C4-2B (cell line): ENCODE data around the gene SP3.

ENCODE experiments used
- H3K27ac ChIP-seq: fragments of 450-650 bp; 2 replicates; pipeline ENCODE4 v1.5.1; 2017
- CTCF ChIP-seq: fragments of 450-650 bp; conservative IDR thresholded peaks from 2 replicates; pipeline ENCODE4 v1.5.1; 2017; ENCODE audit warnings: mild to moderate bottlenecking
- ZFX ChIP-seq: fragments of 450-650 bp; IDR thresholded peaks from 2 replicates; pipeline ENCODE4 v1.6.1; 2017

SP3 gene

GRCh38 chr2:173955867-173956266 lies 9.3 kb downstream of the SP3 start:
- TF ChIP-seq CTCF = no peak
- no peak for TF ChIP-seq ZFX
- H3K27ac ChIP-seq = no peak overlapping the region

- TF ChIP-seq CTCF = no peak; the same call in 1 of the 2 replicates
- TF ChIP-seq ZFX = no peak
Observed at GRCh38 chr2:173955004-173955403, 10.2 kb downstream of the SP3 start.

GRCh38 chr2:173953047-173953424 lies 12.1 kb downstream of the SP3 start:
- no peak for TF ChIP-seq ZFX
- no peak for TF ChIP-seq CTCF

More at GRCh38 chr2:173955004-173955403, 10.2 kb downstream of the SP3 start:
- H3K27ac ChIP-seq = no peak overlapping the region

GRCh38 chr2:173952267-173953046 lies 12.7 kb downstream of the SP3 start:
- TF ChIP-seq ZFX (no peak), CTCF (no peak; the same call in 1 of the 2 replicates)
- H3K27ac ChIP-seq = no peak overlapping the region

More at GRCh38 chr2:173953047-173953424, 12.1 kb downstream of the SP3 start:
- no peak overlapping the region for H3K27ac ChIP-seq

GRCh38 chr2:173948842-173949241 lies 16.3 kb downstream of the SP3 start:
- TF ChIP-seq CTCF = no peak
- no peak for TF ChIP-seq ZFX
- no peak overlapping the region for H3K27ac ChIP-seq

- no peak for TF ChIP-seq ZFX
- no peak for TF ChIP-seq CTCF
- H3K27ac ChIP-seq = no peak overlapping the region
Observed at GRCh38 chr2:173948198-173948597, 17.0 kb downstream of the SP3 start.

- no peak for TF ChIP-seq CTCF
- no peak for TF ChIP-seq ZFX
- no peak overlapping the region for H3K27ac ChIP-seq
Observed at GRCh38 chr2:173947131-173947530, 18.0 kb downstream of the SP3 start.
